Hematopoietic multipotent progenitor cell (in vitro differentiated cells): ENCODE measurements around the gene CDKN2A. TPM values are rescaled to one million over a fixed set of nuclear protein-coding genes. Genes with fewer than 3 reads are reported as not detected.
A peak's percentile ranks its signal among the peaks of the same experiment; 100 is the strongest.

Experiments used
- DNase-seq, 3 donors: peaks; one replicate each; pipeline ENCODE4 v3.0.0-alpha.2; 2011 to 2015; ENCODE audit warnings: low read depth in 2 of 3, low spot score in 2 of 3
- total RNA-seq: library from RNA; depleted of rRNA; stranded (reverse); fragments of >200 nt; gene quantifications from one replicate; pipeline ENCODE4 v1.2.3, GENCODE V29; 2012

CDKN2A gene
- total RNA-seq, 1 donor: 0.27 TPM

- no peak for DNase-seq
These were observed 14.2 kb upstream of the CDKN2A start for GRCh38 chr9:22008384-22008716.

DNA sequence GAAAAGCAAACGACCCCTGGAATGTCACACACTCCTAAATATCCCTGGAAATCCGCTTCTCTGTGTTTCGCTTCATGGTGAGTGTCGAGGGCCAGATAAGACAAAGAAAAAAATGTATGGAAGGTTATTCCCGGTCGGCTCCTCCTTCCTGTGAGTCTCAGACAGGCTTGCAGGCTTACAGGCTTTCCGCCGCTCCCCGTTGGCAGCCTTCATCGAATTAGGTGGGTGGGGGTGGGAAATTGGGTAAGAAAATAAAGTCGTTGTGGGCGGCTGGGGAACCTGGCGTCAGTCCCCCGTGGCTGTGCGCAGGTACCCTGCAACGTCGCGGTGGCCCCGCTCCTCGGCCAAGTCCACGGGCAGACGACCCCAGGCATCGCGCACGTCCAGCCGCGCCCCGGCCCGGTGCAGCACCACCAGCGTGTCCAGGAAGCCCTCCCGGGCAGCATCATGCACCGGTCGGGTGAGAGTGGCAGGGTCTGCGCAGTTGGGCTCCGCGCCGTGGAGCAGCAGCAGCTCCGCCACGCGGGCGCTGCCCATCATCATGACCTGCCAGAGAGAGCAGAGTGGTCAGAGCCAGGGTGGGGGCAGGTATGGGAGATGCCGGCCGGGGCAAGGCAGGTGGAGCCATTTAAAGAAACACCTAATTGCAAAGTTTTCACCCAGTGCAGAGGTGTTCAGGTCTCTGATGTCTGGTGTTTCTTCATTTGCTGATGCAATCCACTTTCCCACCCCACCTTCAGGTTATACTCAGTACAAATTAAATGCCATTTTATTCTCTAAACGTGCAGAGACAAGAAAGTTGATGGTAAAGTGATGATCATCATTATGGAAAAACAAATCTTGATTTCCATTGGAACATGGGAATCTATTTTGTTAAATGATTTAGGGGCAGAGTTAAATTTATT, 11.8 kb upstream of the CDKN2A start:
- no peak for DNase-seq

GRCh38 chr9:22005021-22005701, 11.0 kb upstream of the CDKN2A start:
- no peak for DNase-seq

DNA sequence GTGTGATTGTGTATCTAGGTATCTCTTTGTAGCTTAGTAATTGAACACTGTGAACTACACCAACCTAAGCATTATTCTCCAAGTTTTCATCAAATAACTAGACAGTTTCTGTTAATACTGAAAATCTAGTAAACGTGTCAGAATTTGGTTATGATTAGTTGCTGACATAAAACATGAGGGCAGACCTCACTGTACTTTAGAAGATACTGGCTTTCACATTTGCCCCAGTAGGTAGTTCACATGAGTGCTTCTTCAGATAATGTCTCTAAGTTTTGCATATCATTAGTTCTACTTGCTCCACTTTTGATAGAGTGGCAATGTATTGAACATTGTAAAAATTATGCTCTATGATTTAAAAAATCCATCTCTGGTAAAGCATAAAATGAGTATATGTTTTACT, 7.8 kb upstream of the CDKN2A start:
- DNase-seq: no peak

DNA sequence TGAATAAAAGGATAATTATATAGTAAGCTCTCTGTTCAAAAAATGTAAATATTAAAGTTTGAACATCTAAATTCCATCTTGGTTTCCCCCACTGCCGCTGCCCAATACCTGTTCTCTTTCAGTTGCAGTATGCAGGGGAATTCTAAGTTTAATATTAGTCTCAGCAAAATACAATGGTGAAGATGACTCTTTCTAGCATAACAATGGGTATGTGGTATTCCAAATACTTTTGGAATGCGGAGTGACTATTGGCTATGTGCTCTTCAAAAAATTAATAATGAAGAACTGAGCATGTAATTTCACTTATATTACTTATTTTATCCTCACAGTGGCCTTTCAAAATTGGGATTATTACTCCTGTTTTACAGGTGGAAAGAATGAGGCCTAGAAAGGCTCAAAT, 3.8 kb upstream of the CDKN2A start:
- DNase-seq: no peak

DNA sequence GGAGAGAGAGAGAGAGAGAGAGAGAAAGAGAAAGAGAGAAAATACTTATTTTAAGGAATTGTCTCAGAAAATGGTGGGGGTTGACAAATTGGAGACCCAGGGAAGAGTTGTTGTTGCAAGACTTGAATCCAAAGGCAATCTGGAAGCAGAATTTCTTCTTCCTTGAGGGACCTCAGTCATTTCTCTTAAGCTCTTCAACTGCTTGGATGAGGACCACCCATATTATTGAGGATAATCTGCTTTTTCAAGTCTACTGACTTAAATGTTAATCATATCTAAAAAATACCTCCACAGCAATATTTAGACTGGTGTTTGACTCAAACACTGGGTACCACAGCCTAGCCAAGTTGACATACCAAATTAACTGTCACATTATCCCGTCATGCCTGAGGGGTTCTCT, 3.3 kb upstream of the CDKN2A start:
- no peak for DNase-seq

DNA sequence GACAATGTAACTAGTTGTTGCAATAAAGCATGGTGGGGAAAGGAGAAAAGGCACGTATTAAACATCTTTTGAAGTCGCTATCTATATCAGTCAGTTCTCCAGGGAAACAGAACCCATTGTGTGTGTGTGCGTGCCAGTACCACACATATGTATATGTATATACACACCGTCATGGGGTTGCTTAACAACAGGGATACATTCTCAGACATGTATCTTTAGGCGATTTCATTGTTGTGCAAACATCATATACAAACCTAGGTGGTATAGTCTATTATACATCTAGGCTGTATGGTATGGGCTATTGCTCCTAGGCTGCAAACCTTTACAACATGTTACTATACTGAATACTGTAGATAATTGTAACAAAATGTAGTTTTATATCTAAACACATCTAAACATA, 2.7 kb upstream of the CDKN2A start:
- no peak for DNase-seq

GRCh38 chr9:21996438-21996837, 2.2 kb upstream of the CDKN2A start:
- no peak for DNase-seq

- DNase-seq: no peak
These were observed 1.6 kb upstream of the CDKN2A start for GRCh38 chr9:21995666-21996398.

- DNase-seq: peak; percentile 56 to 92 (median 90)
These were observed 944 bp upstream of the CDKN2A start for GRCh38 chr9:21995006-21995665.

- no peak for DNase-seq
These were observed 389 bp upstream of the CDKN2A start, which contains the start of gene CDKN2B-AS1 for GRCh38 chr9:21994556-21995005. Gene CDKN2B-AS1 (plus strand): TSS chr9:21994791.

GRCh38 chr9:21993007-21993406, 1.2 kb downstream of the CDKN2A start:
- no peak for DNase-seq

DNA sequence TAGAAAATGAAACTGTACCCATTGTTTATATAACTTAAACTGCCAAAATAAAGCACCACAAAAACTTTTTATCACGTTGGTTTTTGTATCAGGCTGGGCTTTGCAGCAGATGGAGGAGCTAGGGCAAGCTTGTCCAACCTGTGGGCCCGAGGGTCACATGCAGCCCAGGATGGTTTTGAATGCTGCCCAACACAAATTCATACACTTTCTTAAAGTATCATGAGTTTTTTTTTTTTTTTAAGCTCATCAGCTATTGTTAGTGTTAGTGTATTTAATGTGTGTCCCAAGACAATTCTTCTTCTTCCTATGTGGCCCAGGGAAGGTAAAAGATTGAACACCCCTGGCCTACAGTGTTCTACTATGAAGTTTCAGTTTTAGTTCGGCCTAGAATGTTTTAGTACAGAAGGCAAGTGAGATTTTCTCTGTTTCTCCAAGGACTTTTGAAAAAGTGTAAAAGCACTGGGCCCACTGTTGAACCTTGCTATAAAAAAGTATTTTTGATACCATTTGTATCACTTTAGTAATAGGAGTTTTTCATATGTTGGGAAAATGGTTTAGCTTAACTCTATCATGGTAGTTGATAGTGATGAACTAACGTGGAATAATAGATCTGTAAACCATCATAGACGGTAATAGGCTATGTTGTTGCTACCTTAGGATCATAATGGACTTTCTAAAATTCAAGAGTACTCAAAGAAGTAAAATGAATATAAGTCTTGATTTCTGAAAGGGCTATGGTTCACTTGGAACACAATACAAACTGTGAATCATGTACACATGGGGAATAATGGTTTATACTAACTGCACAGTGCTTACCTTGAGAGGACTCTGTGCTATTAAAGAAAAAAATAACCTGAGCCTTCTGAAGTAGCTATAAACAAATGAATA, 2.9 kb downstream of the CDKN2A start:
- DNase-seq: no peak

DNA sequence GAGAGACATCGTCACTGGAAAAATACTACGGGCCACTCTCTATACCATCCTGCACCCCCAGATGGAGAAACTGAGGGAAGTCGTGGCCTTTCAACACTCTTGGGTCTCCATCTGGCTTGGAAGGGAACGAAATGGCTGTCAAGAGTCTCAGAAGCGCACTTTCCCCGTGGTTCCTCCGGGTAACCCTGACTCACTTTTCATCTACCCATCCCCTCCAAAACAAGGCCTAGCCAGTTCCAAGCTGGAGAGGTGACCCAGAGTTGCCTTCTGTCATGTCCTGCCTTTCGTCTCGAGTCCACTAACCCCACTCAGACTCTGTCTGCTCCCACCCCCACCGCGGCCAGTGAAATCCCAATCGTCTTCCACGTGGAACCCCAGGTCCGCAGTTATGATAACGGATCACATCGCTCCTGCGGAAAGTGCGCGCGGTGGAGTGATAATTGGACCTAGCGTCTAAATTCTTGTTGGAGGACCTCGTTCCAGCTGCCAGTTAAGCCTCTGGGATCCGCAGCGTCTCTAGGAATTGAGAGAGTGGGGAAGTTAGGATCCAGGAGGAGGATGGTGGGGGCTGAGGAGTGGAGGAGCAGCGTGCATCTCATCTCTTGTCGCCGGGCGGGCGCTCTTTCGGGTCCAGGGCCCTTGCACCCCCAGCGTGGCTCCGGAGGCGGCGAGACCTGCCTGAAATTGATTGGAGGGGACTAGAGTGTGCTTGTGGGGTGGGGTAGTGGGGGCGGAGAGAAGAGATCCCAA, 4.6 kb downstream of the CDKN2A start:
- DNase-seq: no peak

DNA sequence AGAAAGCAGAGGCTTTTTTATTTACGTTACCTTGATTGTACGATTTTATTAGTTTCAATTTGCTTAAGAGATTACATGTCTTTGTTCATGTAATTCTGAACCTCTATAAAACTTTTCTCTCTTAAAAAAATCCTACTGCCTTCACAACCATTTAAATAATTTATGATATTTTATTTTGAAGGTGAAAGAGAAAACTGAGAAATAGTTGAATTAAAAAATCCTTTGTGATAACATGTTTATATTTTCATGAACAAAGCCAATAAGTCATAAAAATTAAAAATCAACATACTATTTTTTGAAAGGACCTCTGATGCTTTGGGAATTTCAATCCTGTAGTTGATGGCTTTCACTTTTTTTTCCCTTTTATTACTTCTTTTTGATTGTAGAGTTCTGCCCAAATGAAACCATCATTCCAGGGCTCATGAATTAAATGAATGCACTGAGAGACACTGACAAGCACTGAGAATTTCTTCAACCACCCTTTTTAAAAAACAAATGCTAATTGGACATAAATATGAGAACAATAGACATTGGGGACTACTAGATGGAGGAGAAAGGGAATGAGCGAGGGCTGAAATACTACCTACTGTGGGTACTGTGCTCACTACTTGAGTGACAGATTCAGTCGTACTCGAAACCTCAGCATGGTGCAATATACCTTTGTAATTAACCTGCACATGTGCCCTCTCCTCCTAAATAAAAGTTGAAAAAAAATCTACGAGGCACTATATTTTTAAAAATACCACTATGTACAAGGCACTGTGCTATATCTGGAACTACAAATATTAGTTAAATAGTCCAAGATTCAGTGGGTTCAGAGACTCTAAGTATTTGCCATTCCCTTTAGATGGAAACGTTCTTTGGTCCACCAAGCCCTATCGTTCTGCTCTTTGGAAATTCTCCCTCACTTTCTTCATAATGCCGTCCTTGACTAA, 5.9 kb downstream of the CDKN2A start:
- DNase-seq: no peak

GRCh38 chr9:21985964-21986667, 8.1 kb downstream of the CDKN2A start:
- no peak for DNase-seq

DNA sequence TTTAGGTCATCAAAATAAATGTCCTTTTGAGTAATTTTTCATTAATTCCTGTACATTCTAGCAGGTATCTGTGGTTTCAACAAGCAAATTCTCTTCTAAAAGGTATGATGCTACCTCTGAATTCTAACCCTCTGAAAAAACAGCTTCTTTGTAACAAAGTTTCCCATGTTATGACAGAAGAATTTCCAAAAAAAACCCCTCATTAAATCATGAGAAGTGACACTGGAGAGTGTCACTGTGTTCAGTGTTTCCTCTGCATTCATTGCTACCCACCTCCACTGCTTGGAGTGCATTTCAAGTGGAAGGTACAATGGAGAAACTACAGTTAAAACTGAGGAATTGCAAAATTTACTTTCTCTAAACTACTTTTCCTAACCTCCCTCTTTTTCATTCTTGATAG, 10.1 kb downstream of the CDKN2A start:
- no peak for DNase-seq
